Tibial nerve (tissue), 4 donors: ENCODE data around the gene TGM3. TPM values are rescaled to one million over a fixed set of nuclear protein-coding genes. Genes with fewer than 3 reads are reported as not detected.

Experiments
- DNase-seq, 2 donors: peaks; one replicate each; pipeline ENCODE4 v3.0.0-alpha.2; 2019; ENCODE audit warnings: low spot score in 2 of 2
- H3K27ac ChIP-seq, 4 donors: fragments of 200-600 bp; sonication (generic) in 3 of 4; one replicate each; pipeline ENCODE4 v1.5.1; 2017 to 2019; ENCODE audit warnings: mild to moderate bottlenecking in 1 of 4
- H3K27me3 ChIP-seq, 2 donors: fragments of 200-600 bp; sonication (generic) in 1 of 2; one replicate each; pipeline versions ENCODE4 v1.5.1 to v1.6.0; 2017 to 2019
- H3K36me3 ChIP-seq, 3 donors: fragments of 200-600 bp; sonication (generic); one replicate each; pipeline ENCODE4 v1.5.1; 2018 to 2019
- H3K4me1 ChIP-seq, 4 donors: fragments of 200-600 bp; sonication (generic) in 3 of 4; one replicate each; pipeline ENCODE4 v1.5.1; 2017 to 2019
- H3K4me3 ChIP-seq, 4 donors: fragments of 200-600 bp; sonication (generic) in 3 of 4; one replicate each; pipeline ENCODE4 v1.5.1; 2017 to 2019; ENCODE audit warnings: mild to moderate bottlenecking in 1 of 4, moderate library complexity in 1 of 4
- H3K9me3 ChIP-seq, 4 donors: fragments of 200-600 bp; sonication (generic) in 3 of 4; one replicate each; pipeline ENCODE4 v1.5.1; 2017 to 2019
- EP300 ChIP-seq, 2 donors: sonication (generic); formaldehyde crosslinking; IDR thresholded peaks; one replicate each; pipeline ENCODE4 v1.6.1; 2017; ENCODE audit warnings: antibody characterized with exemption in 2 of 2, mild to moderate bottlenecking in 1 of 2
- POLR2A ChIP-seq, 2 donors: fragments of 450-650 bp; IDR thresholded peaks; one replicate each; pipeline ENCODE4 v1.6.1; 2017; ENCODE audit warnings: antibody characterized with exemption in 2 of 2, mild to moderate bottlenecking in 2 of 2, moderate library complexity in 2 of 2
- WGBS, 2 donors: methylation state at CpG; one replicate each; pipeline ENCODE4 v1.1.5; 2018; 5-methylcytosine and 5-hydroxymethylcytosine counted together
- total RNA-seq, 4 donors: library from RNA; depleted of rRNA; stranded (reverse); fragments of >200 nt; gene quantifications; one replicate each; pipeline ENCODE4 v1.1.0, GENCODE V29; 2016
- TF ChIP-seq, protein P1 (sequence below), 5 experiments: fragments of 200-600 bp in 3 of 5; fragments of 450-650 bp in 2 of 5; sonication (generic) in 3 of 5; IDR thresholded peaks; one replicate each; pipeline ENCODE4 v1.5.1; 2016 to 2019; ENCODE audit warnings: antibody characterized with exemption in 5 of 5, mild to moderate bottlenecking in 3 of 5, moderate library complexity in 2 of 5

TGM3 gene
- total RNA-seq, 4 donors from 2014 or later, result not detected

DNA sequence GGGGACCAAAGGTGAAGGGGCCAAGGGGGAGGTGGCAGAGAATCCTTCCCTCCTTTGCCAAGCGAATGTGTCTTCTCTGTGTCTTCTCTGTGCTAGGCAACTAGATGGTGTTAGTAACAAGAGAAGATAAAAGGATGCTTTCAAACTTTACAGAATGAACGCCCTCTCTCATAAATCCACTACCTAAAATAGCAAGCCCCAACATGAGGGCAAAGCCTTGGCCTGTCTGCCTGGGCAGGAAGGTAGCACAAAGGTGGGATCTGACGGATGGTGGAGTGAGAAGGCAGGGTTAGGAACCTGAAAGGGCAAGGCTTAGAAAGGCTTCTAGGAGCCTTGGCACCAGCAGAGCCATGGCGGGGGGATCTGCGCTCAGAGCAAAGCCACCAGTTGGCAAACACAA lies 13.6 kb upstream of the TGM3 start:
- TF ChIP-seq POLR2A (IDR thresholded peaks at IDR 0.05) (no peak), EP300 (IDR thresholded peaks at IDR 0.05) (no peak)
- TF ChIP-seq, protein P1, sequence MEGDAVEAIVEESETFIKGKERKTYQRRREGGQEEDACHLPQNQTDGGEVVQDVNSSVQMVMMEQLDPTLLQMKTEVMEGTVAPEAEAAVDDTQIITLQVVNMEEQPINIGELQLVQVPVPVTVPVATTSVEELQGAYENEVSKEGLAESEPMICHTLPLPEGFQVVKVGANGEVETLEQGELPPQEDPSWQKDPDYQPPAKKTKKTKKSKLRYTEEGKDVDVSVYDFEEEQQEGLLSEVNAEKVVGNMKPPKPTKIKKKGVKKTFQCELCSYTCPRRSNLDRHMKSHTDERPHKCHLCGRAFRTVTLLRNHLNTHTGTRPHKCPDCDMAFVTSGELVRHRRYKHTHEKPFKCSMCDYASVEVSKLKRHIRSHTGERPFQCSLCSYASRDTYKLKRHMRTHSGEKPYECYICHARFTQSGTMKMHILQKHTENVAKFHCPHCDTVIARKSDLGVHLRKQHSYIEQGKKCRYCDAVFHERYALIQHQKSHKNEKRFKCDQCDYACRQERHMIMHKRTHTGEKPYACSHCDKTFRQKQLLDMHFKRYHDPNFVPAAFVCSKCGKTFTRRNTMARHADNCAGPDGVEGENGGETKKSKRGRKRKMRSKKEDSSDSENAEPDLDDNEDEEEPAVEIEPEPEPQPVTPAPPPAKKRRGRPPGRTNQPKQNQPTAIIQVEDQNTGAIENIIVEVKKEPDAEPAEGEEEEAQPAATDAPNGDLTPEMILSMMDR (IDR thresholded peaks at IDR 0.05), result no peak
- no peaks in the 10 kb centered on the region for H3K4me1 ChIP-seq
- no peaks in the 10 kb centered on the region for H3K27me3 ChIP-seq
- H3K9me3 ChIP-seq, result peaks cover 0 to 5% (median 0%) of the 10 kb centered on the region in 4 donors
- 85 to 90% methylated on average over 5 of the region's 5 CpGs for WGBS, 2 donors
- H3K36me3 ChIP-seq, result no peaks in the 10 kb centered on the region
- no peak overlapping the region for H3K27ac ChIP-seq
- DNase-seq, result no peak
- H3K4me3 ChIP-seq, result no peak overlapping the region

DNA sequence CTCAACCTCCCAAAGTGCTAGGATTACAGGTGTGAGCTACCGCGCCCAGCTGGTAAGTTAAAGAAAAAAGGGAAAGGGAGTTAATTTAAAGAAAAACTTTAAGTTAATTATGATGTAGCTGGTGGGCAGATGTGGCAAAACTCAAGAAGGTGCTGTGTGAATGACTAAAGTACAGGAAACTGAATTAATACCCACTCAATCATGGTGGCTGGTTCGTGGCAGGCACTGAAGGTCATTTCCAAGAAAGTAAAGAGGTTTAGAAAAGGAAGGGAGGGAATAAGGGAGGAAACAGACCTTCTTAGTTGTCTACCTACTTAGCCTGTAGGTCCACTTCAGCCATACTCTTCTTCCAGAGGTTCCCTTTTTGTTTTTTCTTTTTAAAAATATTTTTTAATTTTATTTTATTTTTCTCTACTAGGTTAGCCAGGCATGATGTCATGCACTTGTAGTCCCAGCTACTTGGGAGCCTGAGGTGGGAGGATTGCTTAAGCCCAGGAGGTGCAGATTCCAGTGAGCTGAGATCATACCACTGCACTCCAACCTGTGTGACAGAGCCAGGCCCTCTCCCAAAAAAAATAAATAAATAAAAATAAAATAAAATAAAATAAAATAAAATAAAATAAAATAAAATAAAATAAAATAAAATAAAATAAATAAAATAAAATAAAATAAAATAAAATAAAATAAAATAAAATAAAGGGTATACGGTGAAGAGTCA lies 11.9 kb upstream of the TGM3 start:
- no peak overlapping the region for H3K27ac ChIP-seq
- no peaks in the 10 kb centered on the region for H3K4me1 ChIP-seq
- H3K27me3 ChIP-seq, result no peaks in the 10 kb centered on the region
- H3K36me3 ChIP-seq, result no peaks in the 10 kb centered on the region
- DNase-seq, result no peak
- no peak overlapping the region for H3K4me3 ChIP-seq
- 84 to 85% methylated on average over 4 of the region's 4 CpGs for WGBS, 2 donors
- TF ChIP-seq, protein P1 (IDR thresholded peaks at IDR 0.05), result no peak
- TF ChIP-seq POLR2A (IDR thresholded peaks at IDR 0.05), result no peak
- no peak for TF ChIP-seq EP300 (IDR thresholded peaks at IDR 0.05)
- H3K9me3 ChIP-seq, result peaks cover 0 to 5% (median 0%) of the 10 kb centered on the region in 4 donors

DNA sequence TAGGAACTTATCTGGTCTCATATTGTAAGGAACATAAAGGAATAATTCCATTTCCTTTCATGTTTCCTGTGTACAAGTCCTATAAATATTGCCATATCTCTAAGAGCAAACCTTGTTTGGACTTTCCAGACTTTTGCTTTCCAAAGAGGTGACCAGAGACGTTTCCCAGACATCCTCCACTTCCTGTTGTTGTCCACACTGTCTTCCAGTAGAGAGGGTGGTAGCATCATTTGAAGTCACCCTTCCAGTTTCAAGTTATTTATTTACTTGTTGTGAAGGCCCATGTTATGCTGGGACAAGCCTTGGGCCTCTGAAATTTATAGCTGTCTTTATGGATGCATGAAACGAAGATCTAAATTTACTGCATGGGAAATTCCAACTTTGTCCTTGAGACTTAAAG lies 10.6 kb upstream of the TGM3 start:
- Histone ChIP-seq H3K9me3 (peaks cover 0 to 5% (median 0%) of the 10 kb centered on the region in 4 donors), H3K27me3 (no peaks in the 10 kb centered on the region), H3K4me1 (no peaks in the 10 kb centered on the region), H3K4me3 (no peak overlapping the region), H3K36me3 (no peaks in the 10 kb centered on the region), H3K27ac (no peak overlapping the region)
- TF ChIP-seq EP300 (IDR thresholded peaks at IDR 0.05) (no peak), POLR2A (IDR thresholded peaks at IDR 0.05) (no peak)
- TF ChIP-seq, protein P1 (IDR thresholded peaks at IDR 0.05), result no peak
- DNase-seq, result no peak
- 47 to 59% methylated on average over 2 of the region's 2 CpGs for WGBS, 2 donors

DNA sequence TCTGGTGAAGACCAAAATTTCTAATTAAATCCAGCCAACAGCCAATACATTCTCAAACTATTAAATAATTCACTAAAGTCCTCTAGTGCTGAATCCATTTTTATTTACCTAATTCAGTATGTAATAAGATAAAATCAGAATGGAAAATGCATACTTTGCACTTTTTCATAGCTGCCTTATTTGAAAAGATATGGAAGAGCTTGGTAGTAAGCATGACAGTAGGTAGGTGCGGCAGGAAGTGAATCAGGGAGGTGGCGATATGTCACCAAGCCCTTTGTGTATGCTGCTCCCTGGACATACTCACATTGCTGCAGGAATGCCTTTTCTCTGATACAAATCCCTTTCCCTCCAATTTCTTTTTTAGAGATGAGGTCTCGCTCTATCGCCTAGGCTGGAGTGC lies 10.2 kb upstream of the TGM3 start:
- DNase-seq, result no peak
- no peak overlapping the region for H3K4me3 ChIP-seq
- peaks cover 0 to 4% (median 0%) of the 10 kb centered on the region in 4 donors for H3K9me3 ChIP-seq
- H3K4me1 ChIP-seq, result no peaks in the 10 kb centered on the region
- no peak for TF ChIP-seq EP300 (IDR thresholded peaks at IDR 0.05)
- TF ChIP-seq POLR2A (IDR thresholded peaks at IDR 0.05), result no peak
- TF ChIP-seq, protein P1 (IDR thresholded peaks at IDR 0.05), result no peak
- no peaks in the 10 kb centered on the region for H3K27me3 ChIP-seq
- no peak overlapping the region for H3K27ac ChIP-seq
- no peaks in the 10 kb centered on the region for H3K36me3 ChIP-seq
- 96 to 98% methylated on average over 4 of the region's 4 CpGs for WGBS, 2 donors

DNA sequence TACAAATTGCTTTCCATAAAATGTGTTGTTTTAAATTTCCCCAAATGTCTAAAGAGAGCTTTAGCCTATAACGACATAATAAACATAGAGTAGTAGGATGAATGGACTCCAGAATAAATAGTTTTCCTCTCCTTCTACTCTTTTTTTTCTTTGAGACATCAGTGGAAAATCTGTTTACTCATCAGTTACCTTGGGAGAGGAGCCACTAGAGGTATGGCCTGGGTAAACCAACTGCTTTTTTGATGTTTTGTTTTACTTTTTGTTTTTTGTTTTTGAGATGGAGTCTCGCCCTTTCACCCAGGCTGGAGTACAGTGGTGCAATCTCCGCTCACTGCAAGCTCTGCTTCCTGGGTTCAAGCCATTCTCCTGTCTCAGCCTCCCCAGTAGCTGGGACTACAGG lies 8.3 kb upstream of the TGM3 start:
- H3K9me3 ChIP-seq, result no peaks in the 10 kb centered on the region
- no peaks in the 10 kb centered on the region for H3K27me3 ChIP-seq
- H3K27ac ChIP-seq, result no peak overlapping the region
- DNase-seq, result no peak
- no peaks in the 10 kb centered on the region for H3K36me3 ChIP-seq
- TF ChIP-seq, protein P1 (IDR thresholded peaks at IDR 0.05), result no peak
- TF ChIP-seq EP300 (IDR thresholded peaks at IDR 0.05), result no peak
- no peak for TF ChIP-seq POLR2A (IDR thresholded peaks at IDR 0.05)
- WGBS, 2 donors, result 89 to 91% methylated on average over 3 of the region's 3 CpGs
- H3K4me1 ChIP-seq, result no peaks in the 10 kb centered on the region
- no peak overlapping the region for H3K4me3 ChIP-seq
